Keratinocyte (primary cell): Measurements from ENCODE around the gene NSDHL. TPM values are rescaled to one million over a fixed set of nuclear protein-coding genes. Genes with fewer than 3 reads are reported as not detected.

Experiments used
- DNase-seq: peaks from one replicate; pipeline ENCODE4 v3.0.0-alpha.2; 2011; ENCODE audit warnings: low read depth, missing footprints, low spot score
- FAIRE-seq: peaks from 2 replicates; lab custom pipeline; 2011; peaks lifted over from hg19 to GRCh38; lab: Jason Lieb, UNC
- H2AFZ ChIP-seq: 2 replicates; pipeline ENCODE4 v1.6.0; 2012; ENCODE audit warnings: low read length, control low read depth, inconsistent platforms; ENCODE audit not compliant: control insufficient read depth
- H3K27ac ChIP-seq: 2 replicates; pipeline ENCODE4 v1.5.1; 2011; ENCODE audit warnings: low read length; ENCODE audit not compliant: control insufficient read depth, insufficient read depth
- H3K27me3 ChIP-seq: 3 replicates; pipeline ENCODE4 v1.6.0; 2011; ENCODE audit warnings: low read length; ENCODE audit not compliant: control insufficient read depth, insufficient read depth; ENCODE audit errors: extremely low read depth
- H3K36me3 ChIP-seq, 2 experiments: 2 replicates in 1 of 2; 3 replicates in 1 of 2; pipeline ENCODE4 v1.5.1; 2011; ENCODE audit warnings: low read length in 2 of 2, mild to moderate bottlenecking in 1 of 2; ENCODE audit not compliant: control insufficient read depth in 2 of 2, insufficient read depth in 2 of 2; ENCODE audit errors: extremely low read depth in 1 of 2
- H3K4me1 ChIP-seq: 3 replicates; pipeline ENCODE4 v1.5.1; 2011; ENCODE audit warnings: low read length; ENCODE audit not compliant: control insufficient read depth, insufficient read depth; ENCODE audit errors: extremely low read depth
- H3K4me2 ChIP-seq: 3 replicates; pipeline ENCODE4 v1.6.0; 2011; ENCODE audit warnings: low read depth, low read length; ENCODE audit not compliant: control insufficient read depth, insufficient read depth; ENCODE audit errors: extremely low read depth
- H3K4me3 ChIP-seq, 3 experiments: fragments of 200-600 bp in 1 of 3; sonication (generic) in 1 of 3; 2 replicates in 2 of 3; 3 replicates in 1 of 3; pipeline ENCODE4 v1.5.1; 2011 to 2016; ENCODE audit warnings: low read length in 3 of 3, mild to moderate bottlenecking in 3 of 3, control low read depth in 2 of 3, inconsistent platforms in 1 of 3, low read depth in 1 of 3, mixed read lengths in 1 of 3, mixed run types in 1 of 3, moderate library complexity in 1 of 3; ENCODE audit not compliant: control insufficient read depth in 2 of 3, insufficient read depth in 2 of 3; ENCODE audit errors: extremely low read depth in 1 of 3
- H3K79me2 ChIP-seq: 2 replicates; pipeline ENCODE4 v1.6.0; 2012; ENCODE audit warnings: low read length; ENCODE audit not compliant: control insufficient read depth, insufficient read depth
- H3K9ac ChIP-seq: 3 replicates; pipeline ENCODE4 v1.6.0; 2011; ENCODE audit warnings: low read length; ENCODE audit not compliant: control insufficient read depth, insufficient read depth; ENCODE audit errors: extremely low read depth
- H3K9me1 ChIP-seq: 3 replicates; pipeline ENCODE4 v1.6.0; 2011; ENCODE audit warnings: low read length; ENCODE audit not compliant: control insufficient read depth, insufficient read depth; ENCODE audit errors: extremely low read depth
- H3K9me3 ChIP-seq: 2 replicates; pipeline ENCODE4 v1.5.1; 2012; ENCODE audit warnings: low read depth, low read length; ENCODE audit not compliant: control insufficient read depth
- H4K20me1 ChIP-seq: 3 replicates; pipeline ENCODE4 v1.6.0; 2011; ENCODE audit warnings: low read length; ENCODE audit not compliant: control insufficient read depth, insufficient read depth; ENCODE audit errors: extremely low read depth
- EZH2 ChIP-seq: IDR thresholded peaks from one replicate; pipeline ENCODE4 v1.6.1; 2012; ENCODE audit warnings: inconsistent platforms, mild to moderate bottlenecking, low read length, moderate library complexity
- dilution Hi-C: fragments of 300-500 bp; cut with MboI; formaldehyde crosslinking; loops from one replicate; pipeline ENCODE4 v1.7.0; 2020; ENCODE audit warnings: low sequenced_read_pairs; ENCODE audit not compliant: extremely low pct_ligation_motif_present
- polyA plus RNA-seq, 5 experiments: library from polyadenylated mRNA; depleted of rRNA in 3 of 5; stranded (reverse) in 3 of 5; stranded (forward) in 1 of 5; unstranded in 1 of 5; fragments of >200 nt; gene quantifications; 1 replicate in 1 of 5; 2 replicates in 3 of 5; 3 replicates in 1 of 5; pipeline versions ENCODE4 v1.2.1 to v1.2.3, GENCODE V29; 2011 to 2012; ENCODE audit warnings: missing spikeins in 2 of 5, low read depth in 1 of 5, low replicate concordance in 1 of 5
- TF ChIP-seq, protein P1 (sequence below), 3 experiments: IDR thresholded peaks in 1 of 3; conservative IDR thresholded peaks in 1 of 3; optimal IDR thresholded peaks in 1 of 3; 2 replicates in 2 of 3; 3 replicates in 1 of 3; pipeline versions ENCODE3 to v1.5.1; 2011; ENCODE audit warnings: low read length in 3 of 3, mild to moderate bottlenecking in 3 of 3, moderate library complexity in 2 of 3, control low read depth in 1 of 3, inconsistent platforms in 1 of 3; ENCODE audit not compliant: insufficient read depth in 2 of 3; ENCODE audit errors: extremely low read depth in 1 of 3

NSDHL gene
- polyA plus RNA-seq, 1 donor (not counting 4 experiments of a cell fraction or from before 2014, with no cell fraction given) = 79.0 TPM

GRCh38 chrX:152915541-152916241 is 84.8 kb downstream of the NSDHL start:
- no peaks in the 10 kb centered on the region for H3K79me2 ChIP-seq
- H3K9ac ChIP-seq = no peak overlapping the region
- TF ChIP-seq EZH2 = no peak
- TF ChIP-seq, protein P1, sequence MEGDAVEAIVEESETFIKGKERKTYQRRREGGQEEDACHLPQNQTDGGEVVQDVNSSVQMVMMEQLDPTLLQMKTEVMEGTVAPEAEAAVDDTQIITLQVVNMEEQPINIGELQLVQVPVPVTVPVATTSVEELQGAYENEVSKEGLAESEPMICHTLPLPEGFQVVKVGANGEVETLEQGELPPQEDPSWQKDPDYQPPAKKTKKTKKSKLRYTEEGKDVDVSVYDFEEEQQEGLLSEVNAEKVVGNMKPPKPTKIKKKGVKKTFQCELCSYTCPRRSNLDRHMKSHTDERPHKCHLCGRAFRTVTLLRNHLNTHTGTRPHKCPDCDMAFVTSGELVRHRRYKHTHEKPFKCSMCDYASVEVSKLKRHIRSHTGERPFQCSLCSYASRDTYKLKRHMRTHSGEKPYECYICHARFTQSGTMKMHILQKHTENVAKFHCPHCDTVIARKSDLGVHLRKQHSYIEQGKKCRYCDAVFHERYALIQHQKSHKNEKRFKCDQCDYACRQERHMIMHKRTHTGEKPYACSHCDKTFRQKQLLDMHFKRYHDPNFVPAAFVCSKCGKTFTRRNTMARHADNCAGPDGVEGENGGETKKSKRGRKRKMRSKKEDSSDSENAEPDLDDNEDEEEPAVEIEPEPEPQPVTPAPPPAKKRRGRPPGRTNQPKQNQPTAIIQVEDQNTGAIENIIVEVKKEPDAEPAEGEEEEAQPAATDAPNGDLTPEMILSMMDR (optimal IDR thresholded peaks at IDR 0.05 in 1 of 3, IDR thresholded peaks at IDR 0.05 in 1 of 3, conservative IDR thresholded peaks at IDR 0.05 in 1 of 3; ENCODE audit: extremely low read depth in 1 of 3, insufficient read depth in 2 of 3, low read length in 3 of 3) = peak in 2 of 3 experiments; percentile 47 to 55
- H3K4me2 ChIP-seq = no peak overlapping the region
- no peaks in the 10 kb centered on the region for H3K27me3 ChIP-seq
- dilution Hi-C loops = no loop called here
- DNase-seq (no peak), FAIRE-seq (no peak)
- H3K9me1 ChIP-seq = no peaks in the 10 kb centered on the region
- H3K9me3 ChIP-seq = peaks cover under 1% of the 10 kb centered on the region
- H3K4me3 ChIP-seq = no peak overlapping the region
- H4K20me1 ChIP-seq = no peaks in the 10 kb centered on the region
- H3K36me3 ChIP-seq = peaks cover 2 to 3% of the 10 kb centered on the region in 2 experiments
- H2AFZ ChIP-seq = no peak overlapping the region
- no peak overlapping the region for H3K27ac ChIP-seq
- no peaks in the 10 kb centered on the region for H3K4me1 ChIP-seq

DNA sequence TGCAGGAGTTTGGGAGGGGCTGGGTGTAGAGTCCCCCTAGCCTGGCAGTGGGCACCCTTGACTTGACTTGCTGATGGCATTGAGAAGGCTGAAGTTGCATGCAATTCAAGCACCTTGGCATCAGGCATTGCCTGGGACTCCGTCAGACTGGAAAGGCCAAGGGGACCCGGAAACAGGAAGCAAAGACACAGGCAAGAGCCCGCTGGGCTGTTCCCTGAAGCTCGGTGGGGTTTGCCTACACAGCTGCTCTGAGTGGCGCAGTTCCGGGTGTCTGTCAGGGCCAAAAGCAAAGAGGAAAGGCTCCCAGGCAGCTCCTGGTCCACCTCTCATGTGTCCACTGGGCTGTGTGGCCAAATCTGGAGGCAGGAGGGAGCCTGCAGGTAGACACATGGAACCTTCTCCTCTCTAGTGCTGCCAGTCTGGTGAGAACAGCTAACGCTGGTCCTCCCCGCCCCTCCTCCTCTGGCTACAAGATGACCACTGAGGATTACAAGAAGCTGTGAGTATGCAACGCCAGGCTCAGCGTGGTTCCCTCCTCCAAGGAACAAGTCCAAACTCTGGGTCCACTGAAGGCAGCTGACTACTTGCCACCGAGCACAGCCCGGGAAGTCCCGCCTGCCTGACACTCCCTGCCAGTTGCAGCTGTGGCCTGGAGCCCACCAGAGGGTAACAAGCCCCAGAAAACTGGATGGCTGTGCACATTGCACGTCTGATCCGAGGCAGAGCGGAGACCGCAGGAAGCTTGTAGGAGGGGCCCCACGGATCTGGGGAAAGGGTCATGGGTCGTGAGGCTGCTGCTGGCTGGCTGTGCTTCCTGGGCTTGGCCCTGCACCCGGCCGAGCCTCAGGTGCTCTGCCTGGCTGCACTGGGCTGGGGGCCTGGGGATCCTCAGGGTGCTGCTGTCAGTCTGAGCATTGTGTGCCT is 87.1 kb downstream of the NSDHL start:
- FAIRE-seq = no peak
- H3K79me2 ChIP-seq = no peaks in the 10 kb centered on the region
- peaks cover 3 to 4% of the 10 kb centered on the region in 2 experiments for H3K36me3 ChIP-seq

More for the DNA sequence above, 87.1 kb downstream of the NSDHL start:
- Histone ChIP-seq H3K27ac (no peak overlapping the region), H3K27me3 (no peaks in the 10 kb centered on the region), H3K4me2 (no peak overlapping the region), H3K4me1 (no peaks in the 10 kb centered on the region), H4K20me1 (no peaks in the 10 kb centered on the region), H3K4me3 (no peak overlapping the region), H3K9me1 (no peaks in the 10 kb centered on the region), H2AFZ (no peak overlapping the region), H3K9ac (no peak overlapping the region), H3K9me3 (no peaks in the 10 kb centered on the region)
- TF ChIP-seq, protein P1 (optimal IDR thresholded peaks at IDR 0.05 in 1 of 3, IDR thresholded peaks at IDR 0.05 in 1 of 3, conservative IDR thresholded peaks at IDR 0.05 in 1 of 3; ENCODE audit: extremely low read depth in 1 of 3, insufficient read depth in 2 of 3, low read length in 3 of 3) = no peak
- TF ChIP-seq EZH2 = no peak
- dilution Hi-C loops = no loop called here
- no peak for DNase-seq
